SKM-1 (cell line): ENCODE results near the gene TTC28.
"Not testable (repeated sequence)": the region's sequence is repeated elsewhere in the genome, so short reads cannot be mapped to it uniquely, and the experiment has no call there.

Source experiments
- DNase-seq: peaks from one replicate; lab custom pipeline; 2025; ENCODE audit not compliant: unreplicated experiment; lab: John Stamatoyannopoulos, UW

The TTC28 gene

DNA sequence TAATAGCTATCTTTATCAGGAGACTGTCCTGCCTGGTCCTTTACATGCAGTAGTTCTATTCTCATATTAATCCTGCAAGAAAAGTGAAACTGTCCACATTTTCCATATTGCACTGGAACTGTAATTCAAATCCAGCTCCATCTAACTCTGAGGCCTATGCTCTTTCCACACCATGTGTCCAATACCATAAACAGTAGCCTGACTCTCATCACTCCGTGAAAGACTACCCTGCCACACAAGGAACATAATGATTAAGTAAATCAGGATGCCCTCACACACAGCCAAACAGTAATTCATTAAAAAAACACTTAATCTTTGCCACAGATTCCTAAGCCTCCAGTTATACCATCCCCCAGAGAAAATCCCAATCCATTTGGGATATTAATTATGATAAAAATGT, 475.3 kb downstream of the TTC28 start:
- DNase-seq = no peak

- DNase-seq = no peak
These were observed 476.4 kb downstream of the TTC28 start for GRCh38 chr22:28203286-28203685.

GRCh38 chr22:28198692-28199091, 480.9 kb downstream of the TTC28 start:
- no peak for DNase-seq

- not testable (repeated sequence) for DNase-seq
These were observed 488.1 kb downstream of the TTC28 start for GRCh38 chr22:28191571-28191970.

DNA sequence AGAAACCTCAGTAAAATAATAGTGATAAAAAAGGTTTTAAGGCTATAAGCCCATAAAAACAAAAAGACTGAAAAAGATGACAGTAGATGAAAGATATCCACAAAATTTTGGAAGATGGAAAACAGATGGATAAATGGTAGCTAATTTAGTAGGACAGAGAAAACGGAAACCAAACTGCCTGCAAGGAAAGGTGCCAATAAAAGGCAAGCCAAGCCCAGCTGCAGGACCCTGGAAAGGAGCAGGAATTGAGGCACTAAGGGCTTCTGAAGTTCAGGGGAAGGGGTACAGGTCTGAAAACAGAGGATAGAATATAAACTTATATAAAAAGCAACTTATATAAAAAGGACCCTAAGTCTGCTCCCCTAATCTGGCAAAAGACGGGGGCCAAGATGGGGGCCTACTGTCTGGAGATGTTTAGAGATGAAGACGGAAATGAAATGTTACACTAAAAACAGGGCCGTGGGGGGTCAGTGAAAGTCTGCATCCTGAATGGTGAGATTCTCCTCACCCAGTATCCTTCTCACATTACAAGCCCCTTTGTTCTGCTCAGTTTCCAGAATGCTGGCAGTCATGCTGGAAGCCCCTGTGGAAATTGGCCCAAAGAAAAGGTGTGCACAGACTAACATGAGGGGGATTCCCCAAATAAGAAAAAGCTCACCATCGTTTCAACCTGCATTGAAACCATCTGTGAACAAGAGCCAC, 491.3 kb downstream of the TTC28 start:
- no peak for DNase-seq

DNA sequence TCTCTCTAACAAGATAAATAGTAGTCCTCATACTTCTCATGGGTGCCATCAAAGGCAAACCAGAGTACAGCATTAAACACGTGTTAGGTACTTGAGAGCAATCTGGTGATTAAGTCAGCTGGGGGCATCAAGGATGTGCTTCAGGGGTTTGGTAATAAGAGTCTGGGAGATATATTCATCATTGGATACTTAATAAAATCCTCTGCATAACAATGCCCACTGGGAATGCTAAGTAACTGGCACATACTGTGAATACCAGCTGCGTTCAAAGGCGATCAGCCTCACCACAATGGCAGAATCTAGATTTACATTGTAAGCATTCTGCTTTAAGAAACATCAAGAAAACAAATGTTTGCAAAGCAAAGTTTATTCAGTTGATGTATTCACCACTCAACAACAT, 492.0 kb downstream of the TTC28 start:
- no peak for DNase-seq

DNA sequence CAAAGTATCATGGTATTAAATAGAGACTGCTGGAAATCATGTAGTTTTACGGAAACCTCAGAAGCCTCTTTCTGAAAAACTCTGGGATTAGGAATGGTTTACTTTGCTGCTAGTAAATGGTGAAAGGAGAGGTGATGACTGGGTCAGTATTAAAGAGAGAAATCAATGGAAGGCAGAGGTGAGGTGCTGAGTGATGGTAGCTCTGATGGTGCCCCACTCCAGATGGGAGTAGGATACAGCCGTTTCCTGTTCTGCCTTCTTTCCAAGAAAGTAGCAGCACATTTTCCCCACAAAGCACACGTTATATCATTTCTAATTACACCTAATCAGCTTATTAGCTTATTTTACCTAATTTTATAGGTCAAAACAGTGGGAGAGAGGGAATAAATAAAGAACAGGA, 493.0 kb downstream of the TTC28 start:
- no peak for DNase-seq

- no peak for DNase-seq
These were observed 494.5 kb downstream of the TTC28 start for GRCh38 chr22:28185130-28185529.

DNA sequence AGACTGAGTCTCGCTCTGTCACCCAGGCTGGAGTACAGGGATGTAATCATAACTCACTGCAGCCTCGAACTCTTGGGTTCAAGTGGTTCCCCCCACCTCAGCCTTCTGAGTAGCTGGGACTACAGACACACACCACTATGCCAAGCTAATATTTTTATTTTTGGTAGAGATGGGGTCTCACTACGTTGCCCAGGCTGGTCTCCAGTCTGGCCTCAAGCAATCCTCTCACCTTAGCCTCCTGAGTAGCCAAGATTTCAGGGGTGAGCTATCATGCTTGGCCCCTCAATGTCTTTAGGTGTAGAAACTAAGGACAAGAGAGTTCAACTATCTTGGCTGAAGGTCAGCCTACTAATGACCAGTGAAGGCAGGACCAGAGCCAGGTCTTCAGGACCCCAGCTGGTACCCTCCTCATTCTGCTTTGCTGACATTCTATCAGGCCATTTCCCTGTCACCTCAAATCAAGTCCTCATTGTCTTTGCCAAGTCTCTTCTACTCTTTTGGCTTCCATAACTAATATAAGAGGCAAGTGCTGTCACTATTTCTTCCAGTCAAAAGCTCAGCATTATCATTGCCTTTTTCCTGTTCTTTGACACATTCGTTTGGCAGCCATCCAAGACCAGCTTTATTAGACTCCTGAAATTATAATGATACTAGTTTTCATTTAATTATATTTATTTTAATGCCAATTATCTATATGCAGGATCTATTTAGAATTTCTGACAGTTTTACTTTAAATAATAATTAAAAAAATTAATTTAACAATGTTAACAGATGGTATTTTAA, 496.4 kb downstream of the TTC28 start:
- DNase-seq = no peak

GRCh38 chr22:28180804-28181731, 498.6 kb downstream of the TTC28 start:
- no peak for DNase-seq

GRCh38 chr22:28179392-28179791, 500.2 kb downstream of the TTC28 start:
- no peak for DNase-seq

DNA sequence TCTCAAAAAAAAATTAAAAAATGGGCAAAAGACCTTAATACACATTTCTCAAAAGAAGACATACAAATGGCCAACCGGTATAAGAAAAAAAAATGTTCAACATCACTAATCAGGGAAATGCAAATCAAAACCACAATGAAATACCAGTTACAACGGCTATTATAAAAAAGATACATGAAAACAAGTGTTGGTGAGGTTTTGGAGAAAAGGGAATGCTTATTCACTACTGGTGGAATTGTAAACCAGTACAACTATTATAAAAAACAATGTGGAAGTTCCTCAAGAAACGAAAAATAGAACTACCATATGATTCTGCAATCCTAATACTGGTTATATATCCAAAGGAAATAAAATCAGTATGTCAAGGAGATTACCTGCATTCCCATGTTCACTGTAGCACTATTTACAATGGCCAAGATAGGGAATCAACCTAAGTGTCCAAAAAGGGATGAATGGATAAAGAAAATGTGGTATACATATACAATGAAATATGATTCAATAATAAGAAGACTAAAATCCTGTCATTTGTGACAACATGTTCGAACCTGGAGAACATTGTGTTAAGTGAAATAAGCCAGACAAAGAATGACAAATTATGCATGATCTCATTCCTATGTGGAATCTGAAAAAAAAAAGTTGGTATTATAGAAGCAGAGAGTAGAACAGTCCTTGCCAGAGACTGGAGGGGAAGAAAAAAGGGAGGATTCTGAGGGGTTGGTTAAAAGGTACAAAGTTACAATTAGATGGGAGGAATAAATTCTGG, 503.7 kb downstream of the TTC28 start:
- DNase-seq = no peak

DNA sequence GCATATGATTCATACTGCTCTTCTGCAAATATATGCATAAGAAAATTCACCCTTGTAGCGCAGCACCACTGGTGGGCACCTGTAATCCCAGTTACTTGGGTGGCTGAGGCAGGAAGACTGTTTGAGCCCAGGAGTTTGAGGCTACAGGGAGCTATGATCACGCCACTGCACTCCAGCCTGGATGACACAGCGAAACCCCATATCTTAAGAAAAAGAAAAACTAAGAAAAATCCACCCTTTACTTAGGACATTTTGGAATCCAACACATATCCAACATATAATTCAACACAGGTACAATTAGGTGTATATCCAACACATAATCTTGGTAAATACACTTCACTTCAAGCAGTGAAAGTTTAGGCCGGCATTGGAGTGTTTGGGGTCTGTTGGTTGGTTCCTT, 505.1 kb downstream of the TTC28 start:
- DNase-seq = no peak

GRCh38 chr22:28172892-28173670, 506.6 kb downstream of the TTC28 start:
- no peak for DNase-seq

GRCh38 chr22:28171712-28172111, 507.9 kb downstream of the TTC28 start:
- no peak for DNase-seq

DNA sequence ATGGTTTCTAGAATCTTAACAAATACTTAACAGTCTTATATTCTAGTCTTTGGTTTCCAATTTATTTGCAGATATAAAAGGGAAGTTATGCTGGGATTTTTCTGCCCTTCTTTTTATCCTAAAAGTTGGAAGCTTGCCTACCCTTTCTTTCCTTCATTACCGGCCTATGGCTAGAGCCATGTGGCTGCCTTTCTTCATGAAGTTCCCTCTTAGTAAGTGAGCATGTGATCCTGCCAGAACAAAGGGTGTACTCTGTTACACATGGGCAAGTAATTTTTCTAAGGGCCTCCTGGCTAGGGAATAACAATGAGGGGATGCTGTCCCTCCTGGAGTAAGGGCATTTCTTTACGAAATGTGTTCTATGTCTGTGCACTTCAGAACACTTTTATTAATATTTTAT, 508.5 kb downstream of the TTC28 start:
- DNase-seq = no peak

DNA sequence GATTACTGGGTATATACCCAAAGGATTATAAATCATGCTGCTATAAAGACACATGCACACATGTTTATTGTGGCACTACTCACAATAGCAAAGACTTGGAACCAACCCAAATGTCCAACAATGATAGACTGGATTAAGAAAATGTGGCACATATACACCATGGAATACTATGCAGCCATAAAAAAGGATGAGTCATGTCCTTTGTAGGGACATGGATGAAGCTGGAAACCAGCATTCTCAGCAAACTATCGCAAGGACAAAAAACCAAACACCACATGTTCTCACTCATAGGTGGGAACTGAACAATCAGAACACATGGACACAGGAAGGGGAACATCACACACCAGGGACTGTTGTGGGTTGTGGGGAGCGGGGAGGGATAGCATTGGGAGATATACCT, 510.3 kb downstream of the TTC28 start:
- DNase-seq = not testable (repeated sequence)

DNA sequence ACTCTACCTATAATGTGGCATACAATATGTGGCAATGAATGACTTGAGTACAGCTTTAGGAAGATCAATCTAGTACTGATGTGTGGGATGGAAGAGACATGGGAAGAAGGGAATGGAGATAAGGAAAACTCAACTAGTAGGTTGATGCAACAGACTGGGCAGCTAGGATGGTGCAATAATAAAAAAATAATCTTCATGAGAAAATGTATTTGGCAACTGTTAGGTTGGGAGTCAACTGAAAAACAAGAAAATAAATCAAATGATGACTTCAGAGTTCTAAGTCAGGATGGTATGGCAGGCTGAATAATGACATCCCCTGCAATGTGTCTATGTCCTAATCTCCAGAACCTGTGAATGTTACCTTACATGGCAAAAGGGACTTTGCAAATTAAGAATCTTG, 523.8 kb downstream of the TTC28 start:
- DNase-seq = no peak

GRCh38 chr22:28154861-28155260, 524.8 kb downstream of the TTC28 start:
- DNase-seq = no peak
